IgD-negative memory B cell (primary cell): ENCODE results near the gene APOL2. TPM values are rescaled to one million over a fixed set of nuclear protein-coding genes. Genes with fewer than 3 reads are reported as not detected.
A peak's percentile ranks its signal among the peaks of the same experiment; 100 is the strongest.
"Not testable (repeated sequence)": the region's sequence is repeated elsewhere in the genome, so short reads cannot be mapped to it uniquely, and the experiment has no call there.

Experiments used
- H3K27ac Mint-ChIP-seq, 3 donors: one replicate each; pipeline ENCODE4 v1.8.0; 2020 to 2022; ENCODE audit warnings: mild to moderate bottlenecking in 3 of 3, mixed read lengths in 3 of 3, moderate library complexity in 1 of 3
- H3K27me3 Mint-ChIP-seq: one replicate; pipeline ENCODE4 v1.8.0; 2021; ENCODE audit warnings: mixed read lengths
- H3K36me3 Mint-ChIP-seq: one replicate; pipeline ENCODE4 v1.8.0; 2020; ENCODE audit warnings: mild to moderate bottlenecking, mixed read lengths
- H3K4me1 Mint-ChIP-seq, 3 donors: one replicate each; pipeline ENCODE4 v1.8.0; 2020 to 2022; ENCODE audit warnings: mixed read lengths in 3 of 3, mild to moderate bottlenecking in 1 of 3
- H3K4me3 Mint-ChIP-seq, 4 donors: one replicate each; pipeline ENCODE4 v1.8.0; 2020 to 2022; ENCODE audit warnings: mild to moderate bottlenecking in 4 of 4, mixed read lengths in 4 of 4, moderate library complexity in 3 of 4
- H3K9me3 Mint-ChIP-seq, 3 donors: one replicate each; pipeline ENCODE4 v1.8.0; 2020 to 2021; ENCODE audit warnings: mixed read lengths in 3 of 3, mild to moderate bottlenecking in 1 of 3
- polyA plus RNA-seq: library from polyadenylated mRNA; unstranded; fragments of 300-500 nt; fragmentation: Illumina TruSeq; gene quantifications from one replicate; pipeline ENCODE4 v1.2.3, GENCODE V29; 2021

Gene APOL2
- polyA plus RNA-seq, 1 donor from 2014 or later: 14.3 TPM

DNA sequence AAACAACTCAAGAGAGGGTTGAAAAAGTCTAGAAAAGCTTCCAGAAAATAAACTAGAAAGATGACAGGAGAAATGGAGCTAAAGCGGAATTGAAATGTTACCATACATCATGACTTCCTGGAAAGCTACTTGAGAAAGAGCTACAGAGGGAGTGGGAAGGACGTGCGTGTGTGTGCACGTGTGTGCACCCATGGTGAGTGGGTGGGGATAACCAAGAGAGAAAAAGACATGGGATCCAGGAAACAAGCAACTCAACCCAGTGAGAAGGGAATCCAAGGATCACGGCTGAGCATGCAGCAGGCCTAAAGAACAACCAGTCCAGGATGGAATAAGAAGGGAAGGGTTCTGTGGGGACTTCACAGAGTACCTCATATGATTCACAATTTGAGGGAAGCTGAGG is 35.2 kb upstream of the APOL2 start:
- H3K4me3 Mint-ChIP-seq: no peak overlapping the region
- H3K4me1 Mint-ChIP-seq: peaks cover 6 to 16% (median 14%) of the 10 kb centered on the region in 3 donors
- H3K27ac Mint-ChIP-seq: no peak overlapping the region
- peaks cover 2% of the 10 kb centered on the region for H3K36me3 Mint-ChIP-seq
- H3K9me3 Mint-ChIP-seq: no peaks in the 10 kb centered on the region
- H3K27me3 Mint-ChIP-seq: no peaks in the 10 kb centered on the region

GRCh38 chr22:36271951-36272350 is 32.6 kb upstream of the APOL2 start:
- not testable (repeated sequence) for H3K36me3 Mint-ChIP-seq, H3K4me1 Mint-ChIP-seq, H3K4me3 Mint-ChIP-seq, H3K27ac Mint-ChIP-seq, H3K27me3 Mint-ChIP-seq, H3K9me3 Mint-ChIP-seq

DNA sequence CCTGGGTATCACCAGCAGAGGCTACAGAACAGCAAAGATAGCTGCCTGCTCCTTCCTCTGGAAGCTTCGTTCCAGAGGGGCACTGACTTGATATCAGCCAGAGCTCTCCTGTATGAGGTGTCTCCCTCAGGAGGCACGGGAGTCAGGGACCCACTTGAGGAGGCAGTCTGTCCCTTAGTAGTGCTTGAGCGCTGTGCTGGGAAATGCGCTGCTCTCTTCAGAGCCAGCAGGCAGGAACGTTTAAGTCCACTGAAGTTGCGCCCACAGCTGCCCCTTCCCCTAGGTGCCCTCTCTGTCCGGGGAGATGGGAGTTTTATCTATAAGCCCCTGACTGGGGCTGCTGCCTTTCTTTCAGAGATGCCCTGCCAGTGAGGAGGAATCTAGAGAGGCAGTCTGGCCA is 31.9 kb upstream of the APOL2 start:
- H3K4me1 Mint-ChIP-seq, H3K27me3 Mint-ChIP-seq, H3K27ac Mint-ChIP-seq, H3K4me3 Mint-ChIP-seq, H3K36me3 Mint-ChIP-seq, H3K9me3 Mint-ChIP-seq: not testable (repeated sequence)

GRCh38 chr22:36267896-36268485 is 28.7 kb upstream of the APOL2 start:
- H3K9me3 Mint-ChIP-seq: no peaks in the 10 kb centered on the region
- H3K27ac Mint-ChIP-seq: no peak overlapping the region
- peaks cover 8% of the 10 kb centered on the region for H3K36me3 Mint-ChIP-seq
- H3K4me3 Mint-ChIP-seq: no peak overlapping the region
- no peaks in the 10 kb centered on the region for H3K27me3 Mint-ChIP-seq
- no peaks in the 10 kb centered on the region for H3K4me1 Mint-ChIP-seq

DNA sequence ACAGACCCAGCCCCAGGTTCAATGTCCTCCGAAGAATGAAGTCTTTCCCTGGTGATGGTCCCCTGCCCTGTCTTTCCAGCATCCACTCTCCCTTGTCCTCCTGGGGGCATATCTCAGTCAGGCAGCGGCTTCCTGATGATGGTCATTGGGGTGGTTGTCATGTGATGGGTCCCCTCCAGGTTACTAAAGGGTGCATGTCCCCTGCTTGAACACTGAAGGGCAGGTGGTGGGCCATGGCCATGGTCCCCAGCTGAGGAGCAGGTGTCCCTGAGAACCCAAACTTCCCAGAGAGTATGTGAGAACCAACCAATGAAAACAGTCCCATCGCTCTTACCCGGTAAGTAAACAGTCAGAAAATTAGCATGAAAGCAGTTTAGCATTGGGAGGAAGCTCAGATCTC is 27.7 kb upstream of the APOL2 start:
- Mint-ChIP-seq H3K36me3 (peaks cover 8% of the 10 kb centered on the region), H3K27ac (no peak overlapping the region), H3K9me3 (no peaks in the 10 kb centered on the region), H3K27me3 (no peaks in the 10 kb centered on the region), H3K4me1 (no peaks in the 10 kb centered on the region), H3K4me3 (no peak overlapping the region)

- H3K27me3 Mint-ChIP-seq, H3K27ac Mint-ChIP-seq, H3K36me3 Mint-ChIP-seq, H3K9me3 Mint-ChIP-seq, H3K4me3 Mint-ChIP-seq, H3K4me1 Mint-ChIP-seq: not testable (repeated sequence)
Observed at GRCh38 chr22:36263886-36264664, 24.7 kb upstream of the APOL2 start.

- H3K36me3 Mint-ChIP-seq, H3K27ac Mint-ChIP-seq: not testable (repeated sequence)
Observed at GRCh38 chr22:36263216-36263673, 23.9 kb upstream of the APOL2 start.

GRCh38 chr22:36262307-36262706 is 23.0 kb upstream of the APOL2 start:
- not testable (repeated sequence) for H3K27me3 Mint-ChIP-seq, H3K27ac Mint-ChIP-seq, H3K9me3 Mint-ChIP-seq, H3K4me3 Mint-ChIP-seq
- Mint-ChIP-seq H3K36me3 (peaks cover 10% of the 10 kb centered on the region), H3K4me1 (peaks cover 2 to 10% (median 9%) of the 10 kb centered on the region in 3 donors)

More at GRCh38 chr22:36263216-36263673, 23.9 kb upstream of the APOL2 start:
- H3K4me3 Mint-ChIP-seq, H3K4me1 Mint-ChIP-seq, H3K9me3 Mint-ChIP-seq, H3K27me3 Mint-ChIP-seq: not testable (repeated sequence)

GRCh38 chr22:36261675-36262074 is 22.3 kb upstream of the APOL2 start:
- not testable (repeated sequence) for H3K4me3 Mint-ChIP-seq, H3K9me3 Mint-ChIP-seq, H3K27ac Mint-ChIP-seq, H3K27me3 Mint-ChIP-seq
- Mint-ChIP-seq H3K36me3 (peaks cover 10% of the 10 kb centered on the region), H3K4me1 (peaks cover 2 to 10% (median 9%) of the 10 kb centered on the region in 3 donors)

- H3K27ac Mint-ChIP-seq: peak overlapping the region in 1 of 3 donors; percentile 43
- H3K36me3 Mint-ChIP-seq: peaks cover 13% of the 10 kb centered on the region
- H3K9me3 Mint-ChIP-seq: no peaks in the 10 kb centered on the region
- peaks cover 9 to 20% (median 13%) of the 10 kb centered on the region in 3 donors for H3K4me1 Mint-ChIP-seq
- no peak overlapping the region for H3K4me3 Mint-ChIP-seq
- no peaks in the 10 kb centered on the region for H3K27me3 Mint-ChIP-seq
Observed at GRCh38 chr22:36259615-36260300, 20.4 kb upstream of the APOL2 start.

GRCh38 chr22:36258701-36259614 is 19.6 kb upstream of the APOL2 start:
- Mint-ChIP-seq H3K27me3 (no peaks in the 10 kb centered on the region), H3K4me3 (peak overlapping the region in 2 of 4 donors; percentile 33 to 44), H3K27ac (peak overlapping the region in 2 of 3 donors; percentile 37 to 43), H3K9me3 (no peaks in the 10 kb centered on the region), H3K36me3 (peaks cover 13% of the 10 kb centered on the region), H3K4me1 (peaks cover 9 to 20% (median 17%) of the 10 kb centered on the region in 3 donors)

GRCh38 chr22:36257948-36258670 is 18.8 kb upstream of the APOL2 start:
- peak overlapping the region in 2 of 3 donors; percentile 37 to 71 for H3K27ac Mint-ChIP-seq
- peak overlapping the region in 3 of 4 donors; percentile 6 to 44 (median 33) for H3K4me3 Mint-ChIP-seq
- peaks cover 15 to 28% (median 25%) of the 10 kb centered on the region in 3 donors for H3K4me1 Mint-ChIP-seq

GRCh38 chr22:36257308-36257707 is 18.0 kb upstream of the APOL2 start:
- Mint-ChIP-seq H3K4me1 (peaks cover 21 to 33% (median 32%) of the 10 kb centered on the region in 3 donors), H3K27ac (no peak overlapping the region), H3K4me3 (no peak overlapping the region)

More at GRCh38 chr22:36257948-36258670, 18.8 kb upstream of the APOL2 start:
- H3K9me3 Mint-ChIP-seq: no peaks in the 10 kb centered on the region
- peaks cover 10% of the 10 kb centered on the region for H3K36me3 Mint-ChIP-seq
- no peaks in the 10 kb centered on the region for H3K27me3 Mint-ChIP-seq

GRCh38 chr22:36256478-36256877 is 17.2 kb upstream of the APOL2 start:
- no peaks in the 10 kb centered on the region for H3K27me3 Mint-ChIP-seq
- H3K4me3 Mint-ChIP-seq: peak overlapping the region in 1 of 4 donors; percentile 55
- peak overlapping the region in 1 of 3 donors; percentile 60 for H3K27ac Mint-ChIP-seq
- H3K9me3 Mint-ChIP-seq: no peaks in the 10 kb centered on the region
- peaks cover 12% of the 10 kb centered on the region for H3K36me3 Mint-ChIP-seq
- peaks cover 22 to 34% (median 33%) of the 10 kb centered on the region in 3 donors for H3K4me1 Mint-ChIP-seq

More at GRCh38 chr22:36257308-36257707, 18.0 kb upstream of the APOL2 start:
- Mint-ChIP-seq H3K9me3 (no peaks in the 10 kb centered on the region), H3K27me3 (no peaks in the 10 kb centered on the region), H3K36me3 (peaks cover 12% of the 10 kb centered on the region)
